Fibroblast of gingiva (primary cell): ENCODE results near the gene OR2AJ1.
"Not testable (repeated sequence)": the region's sequence is repeated elsewhere in the genome, so short reads cannot be mapped to it uniquely, and the experiment has no call there.

Experiments
- DNase-seq: peaks from one replicate; pipeline ENCODE4 v3.0.0-alpha.2; 2011; ENCODE audit warnings: low read depth

OR2AJ1 gene, protein sequence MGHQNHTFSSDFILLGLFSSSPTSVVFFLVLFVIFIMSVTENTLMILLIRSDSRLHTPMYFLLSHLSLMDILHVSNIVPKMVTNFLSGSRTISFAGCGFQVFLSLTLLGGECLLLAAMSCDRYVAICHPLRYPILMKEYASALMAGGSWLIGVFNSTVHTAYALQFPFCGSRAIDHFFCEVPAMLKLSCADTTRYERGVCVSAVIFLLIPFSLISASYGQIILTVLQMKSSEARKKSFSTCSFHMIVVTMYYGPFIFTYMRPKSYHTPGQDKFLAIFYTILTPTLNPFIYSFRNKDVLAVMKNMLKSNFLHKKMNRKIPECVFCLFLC

GRCh38 chr1:247924868-247925267 lies at the start of gene OR2AJ1:
OR2AJ1 (plus strand) TSS chr1:247924889; CDS start chr1:247933769, 8,880 bp downstream.
- no peak for DNase-seq

- no peak for DNase-seq
These were observed 41.3 kb upstream of the OR2AJ1 start for GRCh38 chr1:247883346-247883745.

DNA sequence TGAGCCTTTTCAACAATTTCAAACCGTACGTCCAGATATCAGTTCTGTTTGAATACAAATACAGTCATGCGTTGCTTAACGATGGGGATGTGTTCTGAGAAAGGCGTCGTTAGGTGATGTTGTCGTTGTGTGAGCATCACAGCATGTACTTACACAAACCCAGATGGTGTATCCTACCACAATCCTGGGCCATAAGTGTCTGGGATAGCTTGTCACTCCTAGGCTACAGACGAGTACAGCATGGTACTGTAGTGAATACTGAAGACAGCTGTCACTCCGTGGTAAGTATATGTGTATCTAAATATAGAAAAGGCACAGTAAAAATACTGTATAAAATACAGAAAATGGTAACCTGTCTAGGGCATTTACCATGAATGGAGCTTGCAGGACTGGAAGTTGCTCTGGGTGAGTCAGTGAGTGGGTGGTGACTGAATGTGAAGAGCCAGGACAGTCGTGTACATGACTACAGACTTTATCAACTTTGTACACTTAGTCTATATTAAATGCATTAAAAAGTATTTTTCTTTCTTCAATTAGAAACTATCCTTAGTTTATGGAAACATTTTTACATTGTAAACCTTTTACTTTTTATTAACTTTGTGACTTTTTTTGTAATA lies 39.8 kb upstream of the OR2AJ1 start:
- DNase-seq: no peak

- DNase-seq: no peak
These were observed 29.5 kb upstream of the OR2AJ1 start, which contains the start of gene OR2W3 for GRCh38 chr1:247895163-247895637. OR2W3 (plus strand) TSS chr1:247895587; CDS start chr1:247895587, 0 bp downstream.

DNA sequence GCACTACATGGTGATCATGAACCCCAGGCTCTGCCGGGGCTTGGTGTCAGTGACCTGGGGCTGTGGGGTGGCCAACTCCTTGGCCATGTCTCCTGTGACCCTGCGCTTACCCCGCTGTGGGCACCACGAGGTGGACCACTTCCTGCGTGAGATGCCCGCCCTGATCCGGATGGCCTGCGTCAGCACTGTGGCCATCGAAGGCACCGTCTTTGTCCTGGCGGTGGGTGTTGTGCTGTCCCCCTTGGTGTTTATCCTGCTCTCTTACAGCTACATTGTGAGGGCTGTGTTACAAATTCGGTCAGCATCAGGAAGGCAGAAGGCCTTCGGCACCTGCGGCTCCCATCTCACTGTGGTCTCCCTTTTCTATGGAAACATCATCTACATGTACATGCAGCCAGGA lies 28.7 kb upstream of the OR2AJ1 start:
- no peak for DNase-seq

- no peak for DNase-seq
These were observed 20.6 kb upstream of the OR2AJ1 start for GRCh38 chr1:247904122-247904521.

- no peak for DNase-seq
These were observed 19.5 kb upstream of the OR2AJ1 start for GRCh38 chr1:247905181-247905580.

DNA sequence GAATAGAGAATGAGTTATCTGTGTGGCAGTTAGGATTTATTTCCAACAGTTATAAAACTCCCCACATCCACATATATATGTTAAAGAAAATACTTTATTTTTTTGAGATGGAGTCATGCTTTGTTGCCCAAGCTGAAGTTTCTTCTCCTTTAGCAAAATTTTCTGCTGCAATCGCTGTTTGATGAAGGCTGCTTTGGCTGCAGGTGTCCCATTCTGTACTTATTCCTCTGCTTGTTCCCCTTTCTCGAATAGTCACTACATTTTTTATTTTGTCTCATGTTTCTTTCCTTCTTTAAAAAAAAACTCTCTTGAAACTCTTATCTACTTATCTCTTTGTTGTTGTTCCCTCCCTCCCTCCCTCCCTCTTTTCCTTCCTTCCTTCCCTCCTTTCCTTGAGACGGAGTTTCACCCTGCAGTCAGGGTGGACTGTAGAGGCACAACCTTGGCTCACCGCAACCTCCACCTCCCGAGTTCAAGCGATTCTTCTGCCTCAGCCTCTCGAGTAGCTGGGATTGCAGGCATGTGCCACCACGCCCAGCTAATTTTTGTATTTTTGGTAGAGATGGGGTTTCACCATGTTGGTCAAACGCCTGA lies 18.7 kb upstream of the OR2AJ1 start:
- DNase-seq: no peak

- no peak for DNase-seq
These were observed 18.1 kb upstream of the OR2AJ1 start for GRCh38 chr1:247906504-247907047.

GRCh38 chr1:247908766-247909165 lies 15.9 kb upstream of the OR2AJ1 start:
- DNase-seq: no peak

DNA sequence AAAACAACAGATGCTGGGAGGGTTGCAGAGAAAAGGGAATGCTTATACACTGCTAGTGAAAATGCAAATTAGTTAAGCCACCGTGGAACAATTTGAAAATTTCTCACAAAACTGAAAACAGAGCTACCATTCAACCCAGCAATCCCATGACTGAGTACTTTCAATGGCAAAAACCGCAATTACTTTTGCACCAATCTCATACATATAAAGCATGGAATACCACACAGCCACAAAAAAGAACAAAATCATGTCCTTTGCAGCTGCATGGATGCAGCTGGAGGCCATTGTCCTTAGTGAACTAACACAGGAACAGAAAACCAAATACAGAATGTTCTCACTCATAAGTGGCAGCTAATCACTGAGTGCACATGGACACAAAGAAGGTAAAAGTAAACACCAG lies 10.9 kb upstream of the OR2AJ1 start:
- DNase-seq: no peak

GRCh38 chr1:247914941-247915662 lies 9.6 kb upstream of the OR2AJ1 start:
- no peak for DNase-seq

GRCh38 chr1:247919952-247920351 lies 4.7 kb upstream of the OR2AJ1 start, which contains the start of gene OR2T8:
OR2T8 (plus strand) TSS chr1:247920252; CDS start chr1:247921018, 766 bp downstream.
- no peak for DNase-seq

- DNase-seq: no peak
These were observed 748 bp upstream of the OR2AJ1 start for GRCh38 chr1:247923941-247924340.

DNA sequence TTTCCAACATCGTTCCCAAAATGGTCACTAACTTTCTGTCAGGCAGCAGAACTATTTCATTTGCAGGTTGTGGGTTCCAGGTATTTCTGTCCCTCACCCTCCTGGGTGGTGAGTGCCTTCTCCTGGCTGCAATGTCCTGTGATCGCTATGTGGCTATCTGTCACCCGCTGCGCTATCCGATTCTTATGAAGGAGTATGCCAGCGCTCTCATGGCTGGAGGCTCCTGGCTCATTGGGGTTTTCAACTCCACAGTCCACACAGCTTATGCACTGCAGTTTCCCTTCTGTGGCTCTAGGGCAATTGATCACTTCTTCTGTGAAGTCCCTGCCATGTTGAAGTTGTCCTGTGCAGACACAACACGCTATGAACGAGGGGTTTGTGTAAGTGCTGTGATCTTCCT lies 9.3 kb downstream of the OR2AJ1 start:
- no peak for DNase-seq

DNA sequence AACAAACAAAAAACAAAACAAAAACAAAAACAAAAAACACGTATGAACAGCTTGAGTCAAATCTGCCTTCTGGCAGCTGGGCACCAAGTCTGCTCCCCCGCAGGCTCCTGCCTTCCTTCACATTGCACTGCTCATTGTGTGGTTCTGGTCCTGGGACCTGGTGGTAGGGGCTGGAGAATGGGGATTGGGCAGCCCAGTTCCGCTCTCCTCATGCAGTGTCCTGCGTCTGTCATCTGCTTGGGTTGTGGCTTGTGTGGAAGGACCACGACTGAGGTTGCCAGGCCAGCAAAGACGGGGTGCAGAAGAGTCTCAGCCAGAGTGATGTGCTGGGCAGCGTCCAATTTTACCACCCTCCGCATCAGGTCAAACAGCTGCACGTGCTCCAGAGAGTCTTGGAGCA lies 11.1 kb downstream of the OR2AJ1 start:
- no peak for DNase-seq

DNA sequence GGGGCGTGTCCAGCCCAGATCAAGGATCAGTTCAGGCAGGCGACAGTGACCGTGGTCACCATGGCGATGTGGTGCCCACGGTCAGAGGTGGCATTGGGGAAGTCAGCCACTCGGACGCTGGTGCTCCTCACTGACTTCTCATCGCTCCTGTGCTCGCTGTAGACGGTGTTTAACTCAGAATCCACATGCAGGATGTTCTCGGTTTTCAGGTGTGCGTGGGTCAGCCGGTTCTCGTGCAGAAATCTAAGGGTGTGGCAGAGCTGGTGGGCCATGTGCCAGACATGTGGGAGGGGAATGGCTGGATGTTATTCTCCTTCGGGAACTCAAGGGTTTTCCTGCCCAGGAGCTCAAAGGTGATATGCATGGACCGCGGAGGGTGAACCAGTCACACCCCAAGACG lies 11.7 kb downstream of the OR2AJ1 start:
- no peak for DNase-seq

DNA sequence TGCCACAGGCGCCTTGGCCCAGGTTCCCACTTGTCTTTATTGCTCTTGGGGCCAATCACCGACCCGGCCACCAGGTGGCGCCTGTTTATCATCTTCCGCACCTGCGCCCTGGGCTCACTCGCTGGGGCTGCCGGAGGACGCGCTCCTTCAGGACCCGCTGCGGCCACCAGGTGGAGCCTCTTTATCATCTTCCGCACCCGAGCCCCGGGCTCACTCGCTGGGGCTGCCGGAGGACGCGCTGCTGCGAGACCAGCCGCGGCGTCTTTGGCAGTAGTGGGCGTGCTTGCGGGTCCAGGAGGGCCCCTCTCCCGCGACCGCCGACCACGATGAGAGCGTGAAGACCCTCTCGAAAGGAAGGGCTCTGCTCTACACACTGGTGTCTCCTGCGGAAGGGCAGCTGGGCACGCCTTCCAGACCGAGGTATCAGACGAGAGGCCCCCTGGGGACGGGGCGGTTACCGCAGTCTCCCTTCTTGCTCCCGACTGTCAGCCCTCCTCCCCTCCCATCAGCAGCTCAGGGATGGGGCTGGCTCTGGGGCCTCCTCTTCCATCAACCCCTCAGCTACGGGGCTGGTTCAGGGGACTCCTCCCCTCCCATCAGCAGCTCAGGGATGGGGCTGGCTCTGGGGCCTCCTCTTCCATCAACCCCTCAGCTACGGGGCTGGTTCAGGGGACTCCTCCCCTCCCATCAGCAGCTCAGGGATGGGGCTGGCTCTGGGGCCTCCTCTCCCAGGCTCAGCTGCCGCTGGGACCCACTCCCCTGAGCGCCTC lies 12.5 kb downstream of the OR2AJ1 start:
- not testable (repeated sequence) for DNase-seq

- DNase-seq: no peak
These were observed 17.9 kb downstream of the OR2AJ1 start for GRCh38 chr1:247942624-247943023.

- no peak for DNase-seq
These were observed 23.9 kb downstream of the OR2AJ1 start, which contains the start of gene OR2L8 for GRCh38 chr1:247948558-247948957. OR2L8 (plus strand) TSS chr1:247948858; CDS start chr1:247948858, 0 bp downstream.

DNA sequence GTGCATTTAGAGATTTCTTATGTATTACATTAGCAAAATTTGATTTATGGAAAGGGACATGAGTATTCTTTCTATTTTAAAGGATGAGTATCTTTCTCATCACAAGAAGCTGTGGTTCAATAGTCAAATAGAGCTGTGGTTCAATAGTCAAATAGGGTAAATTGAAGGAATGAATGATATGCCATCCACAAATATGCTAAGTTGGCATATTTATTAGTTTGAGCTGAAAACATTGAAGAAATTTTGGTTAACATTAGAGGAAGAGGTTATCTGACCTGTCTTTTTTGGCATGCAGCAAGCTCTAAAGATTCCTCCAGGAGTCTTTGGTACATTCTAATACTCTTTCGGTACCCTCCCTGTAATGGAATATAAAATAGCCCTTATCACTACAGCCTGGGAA lies 28.7 kb downstream of the OR2AJ1 start:
- no peak for DNase-seq
